22Rv1 (cell line): Measurements from ENCODE around the gene SORCS2.

Source experiments
- ZFX ChIP-seq: fragments of 450-650 bp; IDR thresholded peaks from 2 replicates; pipeline ENCODE4 v1.6.1; 2017; ENCODE audit warnings: antibody characterized with exemption, borderline replicate concordance
- TF ChIP-seq, protein P1 (sequence below): fragments of 450-650 bp; IDR thresholded peaks from 2 replicates; pipeline ENCODE4 v1.5.1; 2017; ENCODE audit warnings: mild to moderate bottlenecking

DNA sequence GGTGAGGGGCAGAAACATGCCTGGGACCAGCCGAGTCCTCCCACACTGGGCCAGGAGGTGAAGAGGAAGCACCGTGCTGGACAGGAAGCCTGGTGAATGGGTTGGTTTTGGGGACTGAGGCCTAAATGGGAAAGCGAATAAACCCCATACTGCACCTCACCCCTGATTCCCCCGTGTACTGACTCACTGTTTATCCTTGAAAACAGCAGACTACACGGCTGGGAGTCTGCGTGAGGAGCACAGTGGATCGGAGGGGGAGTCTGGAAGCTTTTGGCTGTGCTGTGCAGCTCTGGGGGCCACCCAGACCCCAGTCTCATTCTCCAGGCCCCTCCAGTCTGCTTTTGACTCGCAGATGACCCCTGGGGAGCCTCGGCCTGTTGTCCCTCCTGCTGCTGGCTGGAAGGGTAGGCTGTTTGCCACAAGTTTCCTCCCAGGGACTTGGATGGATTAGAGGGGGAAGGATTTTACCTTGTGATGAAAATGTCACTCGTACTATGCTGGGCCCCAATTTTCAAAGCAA is 152.4 kb downstream of the SORCS2 start:
- TF ChIP-seq, protein P1, sequence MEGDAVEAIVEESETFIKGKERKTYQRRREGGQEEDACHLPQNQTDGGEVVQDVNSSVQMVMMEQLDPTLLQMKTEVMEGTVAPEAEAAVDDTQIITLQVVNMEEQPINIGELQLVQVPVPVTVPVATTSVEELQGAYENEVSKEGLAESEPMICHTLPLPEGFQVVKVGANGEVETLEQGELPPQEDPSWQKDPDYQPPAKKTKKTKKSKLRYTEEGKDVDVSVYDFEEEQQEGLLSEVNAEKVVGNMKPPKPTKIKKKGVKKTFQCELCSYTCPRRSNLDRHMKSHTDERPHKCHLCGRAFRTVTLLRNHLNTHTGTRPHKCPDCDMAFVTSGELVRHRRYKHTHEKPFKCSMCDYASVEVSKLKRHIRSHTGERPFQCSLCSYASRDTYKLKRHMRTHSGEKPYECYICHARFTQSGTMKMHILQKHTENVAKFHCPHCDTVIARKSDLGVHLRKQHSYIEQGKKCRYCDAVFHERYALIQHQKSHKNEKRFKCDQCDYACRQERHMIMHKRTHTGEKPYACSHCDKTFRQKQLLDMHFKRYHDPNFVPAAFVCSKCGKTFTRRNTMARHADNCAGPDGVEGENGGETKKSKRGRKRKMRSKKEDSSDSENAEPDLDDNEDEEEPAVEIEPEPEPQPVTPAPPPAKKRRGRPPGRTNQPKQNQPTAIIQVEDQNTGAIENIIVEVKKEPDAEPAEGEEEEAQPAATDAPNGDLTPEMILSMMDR: no peak
- no peak for TF ChIP-seq ZFX
